ENCODE data around the gene TMEM86A. TPM values are rescaled to one million over a fixed set of nuclear protein-coding genes. Genes with fewer than 3 reads are reported as not detected.
A peak's percentile ranks its signal among the peaks of the same experiment; 100 is the strongest.

Gene TMEM86A
- total and polyA plus RNA-seq, 11 donors = 2.3 to 13.1 (median 4.7) TPM

- Histone ChIP-seq H3K9me3 (no peaks in the 10 kb centered on the region), H3K36me3 (peaks cover 0 to 19% (median 4%) of the 10 kb centered on the region in 9 donors), H3K27me3 (no peaks in the 10 kb centered on the region), H3K4me3 (peak overlapping the region in 3 of 12 donors; percentile 23 to 95 (median 75)), H3K4me1 (peaks cover 4 to 55% (median 33%) of the 10 kb centered on the region in 12 donors), H3K27ac (peak overlapping the region in 4 of 12 donors; percentile 5 to 90 (median 50))
- intact Hi-C loops (cut with DNase I) = loop anchor here in 2 of 10 donors (5.0 kb wide), 2 partner anchors 63 to 68 kb away; partner anchors contain the start of gene SPTY2D1 (in 1 of the 2)
- TF ChIP-seq, protein P1, sequence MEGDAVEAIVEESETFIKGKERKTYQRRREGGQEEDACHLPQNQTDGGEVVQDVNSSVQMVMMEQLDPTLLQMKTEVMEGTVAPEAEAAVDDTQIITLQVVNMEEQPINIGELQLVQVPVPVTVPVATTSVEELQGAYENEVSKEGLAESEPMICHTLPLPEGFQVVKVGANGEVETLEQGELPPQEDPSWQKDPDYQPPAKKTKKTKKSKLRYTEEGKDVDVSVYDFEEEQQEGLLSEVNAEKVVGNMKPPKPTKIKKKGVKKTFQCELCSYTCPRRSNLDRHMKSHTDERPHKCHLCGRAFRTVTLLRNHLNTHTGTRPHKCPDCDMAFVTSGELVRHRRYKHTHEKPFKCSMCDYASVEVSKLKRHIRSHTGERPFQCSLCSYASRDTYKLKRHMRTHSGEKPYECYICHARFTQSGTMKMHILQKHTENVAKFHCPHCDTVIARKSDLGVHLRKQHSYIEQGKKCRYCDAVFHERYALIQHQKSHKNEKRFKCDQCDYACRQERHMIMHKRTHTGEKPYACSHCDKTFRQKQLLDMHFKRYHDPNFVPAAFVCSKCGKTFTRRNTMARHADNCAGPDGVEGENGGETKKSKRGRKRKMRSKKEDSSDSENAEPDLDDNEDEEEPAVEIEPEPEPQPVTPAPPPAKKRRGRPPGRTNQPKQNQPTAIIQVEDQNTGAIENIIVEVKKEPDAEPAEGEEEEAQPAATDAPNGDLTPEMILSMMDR (IDR thresholded peaks at IDR 0.05) = no peak
- no peak for TF ChIP-seq POLR2A (IDR thresholded peaks at IDR 0.05)
- DNase-seq = no peak
- 54 to 88% (median 74%) methylated on average over 1 of the region's 1 CpG for WGBS, 4 donors
- ATAC-seq = no peak
Measured at GRCh38 chr11:18700375-18700774, 1.8 kb downstream of the TMEM86A start.

DNA sequence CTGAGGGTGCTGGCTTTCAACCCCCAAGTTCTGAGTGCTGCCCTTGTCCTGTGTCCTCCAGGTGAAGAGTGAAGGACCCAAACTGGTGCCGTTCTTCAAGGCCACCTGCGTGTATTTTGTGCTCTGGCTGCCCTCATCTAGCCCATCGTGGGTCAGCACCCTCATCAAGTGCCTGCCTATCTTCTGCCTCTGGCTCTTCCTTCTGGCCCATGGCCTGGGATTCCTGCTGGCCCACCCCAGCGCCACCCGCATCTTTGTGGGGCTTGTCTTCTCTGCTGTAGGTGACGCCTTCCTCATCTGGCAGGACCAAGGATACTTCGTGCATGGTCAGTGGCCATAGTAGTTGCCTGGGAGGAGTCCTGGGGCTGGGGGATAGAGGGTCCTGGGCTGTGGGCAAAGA, 2.3 kb downstream of the TMEM86A start:
- intact Hi-C loops (cut with DNase I) = loop anchor here in 2 of 10 donors (5.0 kb wide), 2 partner anchors 64 to 69 kb away; partner anchors contain the start of gene SPTY2D1 (in 1 of the 2)
- no peak for ATAC-seq

GRCh38 chr11:18701614-18702216, 3.1 kb downstream of the TMEM86A start:
- Histone ChIP-seq H3K27ac (no peak overlapping the region), H3K27me3 (no peaks in the 10 kb centered on the region), H3K4me3 (no peak overlapping the region), H3K9me3 (no peaks in the 10 kb centered on the region), H3K4me1 (peaks cover 7 to 67% (median 39%) of the 10 kb centered on the region in 12 donors), H3K36me3 (peaks cover 0 to 19% (median 4%) of the 10 kb centered on the region in 9 donors)
- intact Hi-C loops (cut with DNase I) = loop anchor here in 2 of 10 donors (5.0 kb wide), 2 partner anchors 64 to 69 kb away; partner anchors contain the start of gene SPTY2D1 (in 1 of the 2)
- 92 to 94% (median 93%) methylated on average over 17 of the region's 17 CpGs for WGBS, 4 donors
- ATAC-seq = no peak
- no peak for DNase-seq
- TF ChIP-seq POLR2A (IDR thresholded peaks at IDR 0.05) = no peak
- TF ChIP-seq, protein P1 (IDR thresholded peaks at IDR 0.05) = no peak

More for the DNA sequence above, 2.3 kb downstream of the TMEM86A start:
- H3K27ac ChIP-seq = peak overlapping the region in 1 of 12 donors; percentile 5
- H3K4me3 ChIP-seq = no peak overlapping the region
- H3K36me3 ChIP-seq = peaks cover 0 to 19% (median 4%) of the 10 kb centered on the region in 9 donors
- H3K9me3 ChIP-seq = no peaks in the 10 kb centered on the region
- WGBS, 4 donors = 95 to 98% (median 96%) methylated on average over 7 of the region's 7 CpGs
- TF ChIP-seq, protein P1 (IDR thresholded peaks at IDR 0.05) = no peak
- TF ChIP-seq POLR2A (IDR thresholded peaks at IDR 0.05) = no peak
- no peak for DNase-seq
- no peaks in the 10 kb centered on the region for H3K27me3 ChIP-seq
- peaks cover 7 to 60% (median 38%) of the 10 kb centered on the region in 12 donors for H3K4me1 ChIP-seq

GRCh38 chr11:18703001-18703763, 4.6 kb downstream of the TMEM86A start:
- no peak overlapping the region for H3K4me3 ChIP-seq
- no peak overlapping the region for H3K27ac ChIP-seq
- 29 to 74% (median 58%) methylated on average over 2 of the region's 2 CpGs for WGBS, 4 donors
- ATAC-seq = peak in 1 of 4 donors; percentile 28
- intact Hi-C loops (cut with DNase I) = loop anchor here in 2 of 10 donors (5.0 kb wide), 2 partner anchors 66 to 71 kb away; partner anchors contain the start of gene SPTY2D1 (in 1 of the 2)
- H3K36me3 ChIP-seq = peaks cover 0 to 19% (median 4%) of the 10 kb centered on the region in 9 donors
- H3K27me3 ChIP-seq = no peaks in the 10 kb centered on the region
- TF ChIP-seq POLR2A (IDR thresholded peaks at IDR 0.05) = no peak
- H3K4me1 ChIP-seq = peaks cover 7 to 67% (median 38%) of the 10 kb centered on the region in 12 donors
- no peaks in the 10 kb centered on the region for H3K9me3 ChIP-seq
- peak in 4 of 5 donors; percentile 39 to 82 (median 60) for DNase-seq

Measured in heart left ventricle (tissue), 16 donors.